Liver (tissue), 9 donors: ENCODE measurements around the gene TRAIP. TPM values are rescaled to one million over a fixed set of nuclear protein-coding genes. Genes with fewer than 3 reads are reported as not detected.

ENCODE experiments used
- DNase-seq: peaks from one replicate; pipeline ENCODE4 v3.0.0-alpha.2; 2017; ENCODE audit warnings: low spot score
- H3K27ac ChIP-seq, 2 donors: one replicate each; pipeline ENCODE4 v1.7.0; 2013; ENCODE audit warnings: inconsistent platforms in 2 of 2, low read length in 2 of 2, control low read depth in 1 of 2, low read depth in 1 of 2, mild to moderate bottlenecking in 1 of 2
- H3K27me3 ChIP-seq, 4 donors: one replicate each; pipeline versions ENCODE4 v1.6.1 to v1.7.0; 2013; ENCODE audit warnings: low read length in 3 of 4, inconsistent platforms in 1 of 4, mild to moderate bottlenecking in 1 of 4, moderate library complexity in 1 of 4; ENCODE audit not compliant: control insufficient read depth in 4 of 4, insufficient read depth in 4 of 4
- H3K36me3 ChIP-seq, 4 donors: one replicate each; pipeline versions ENCODE4 v1.6.1 to v1.7.0; 2013; ENCODE audit warnings: low read length in 3 of 4, mild to moderate bottlenecking in 3 of 4, low read depth in 1 of 4, moderate library complexity in 1 of 4; ENCODE audit not compliant: control insufficient read depth in 4 of 4, insufficient read depth in 3 of 4
- H3K4me1 ChIP-seq, 4 donors: one replicate each; pipeline versions ENCODE4 v1.6.1 to v1.7.0; 2013; ENCODE audit warnings: low read length in 3 of 4, mild to moderate bottlenecking in 3 of 4, moderate library complexity in 1 of 4; ENCODE audit not compliant: control insufficient read depth in 4 of 4, insufficient read depth in 4 of 4
- H3K4me3 ChIP-seq, 3 donors: one replicate each; pipeline versions ENCODE4 v1.6.1 to v1.7.0; 2013; ENCODE audit warnings: low read length in 3 of 3, control low read depth in 1 of 3, low read depth in 1 of 3, mild to moderate bottlenecking in 1 of 3
- H3K9ac ChIP-seq, 2 donors: one replicate each; pipeline ENCODE4 v1.7.0; 2013; ENCODE audit warnings: low read length in 2 of 2, mild to moderate bottlenecking in 2 of 2, moderate library complexity in 2 of 2, control low read depth in 1 of 2, low read depth in 1 of 2
- H3K9me3 ChIP-seq, 4 donors: one replicate each; pipeline versions ENCODE4 v1.6.1 to v1.7.0; 2013; ENCODE audit warnings: low read length in 3 of 4; ENCODE audit not compliant: control insufficient read depth in 4 of 4
- EGR1 ChIP-seq, 2 donors: IDR thresholded peaks; 2 replicates each; pipeline ENCODE4 v1.6.1; 2016 to 2018; ENCODE audit warnings: antibody characterized with exemption in 2 of 2, low read depth in 2 of 2
- FOXA2 ChIP-seq: IDR thresholded peaks from 2 replicates; pipeline ENCODE4 v1.6.1; 2016; ENCODE audit warnings: antibody characterized with exemption
- GABPA ChIP-seq, 2 donors: IDR thresholded peaks in 1 of 2; conservative IDR thresholded peaks in 1 of 2; 2 replicates each; pipeline ENCODE4 v1.6.1; 2016; ENCODE audit warnings: antibody characterized with exemption in 2 of 2, mild to moderate bottlenecking in 1 of 2, moderate library complexity in 1 of 2
- HNF4A ChIP-seq, 2 donors: conservative IDR thresholded peaks; 2 replicates each; pipeline ENCODE4 v1.6.1; 2016; ENCODE audit warnings: antibody characterized with exemption in 2 of 2, mild to moderate bottlenecking in 2 of 2
- HNF4G ChIP-seq: IDR thresholded peaks from 2 replicates; pipeline ENCODE4 v1.6.1; 2016; ENCODE audit warnings: antibody characterized with exemption
- JUND ChIP-seq, 2 donors: IDR thresholded peaks; 2 replicates each; pipeline ENCODE4 v1.6.1; 2016; ENCODE audit warnings: antibody characterized with exemption in 2 of 2
- NR2F2 ChIP-seq: IDR thresholded peaks from 2 replicates; pipeline ENCODE4 v1.6.1; 2016; ENCODE audit warnings: antibody characterized with exemption
- REST ChIP-seq: IDR thresholded peaks from 2 replicates; pipeline ENCODE4 v1.6.1; 2016; ENCODE audit warnings: antibody characterized with exemption, mild to moderate bottlenecking
- RXRA ChIP-seq, 2 donors: IDR thresholded peaks; 2 replicates each; pipeline ENCODE4 v1.6.1; 2017 to 2018; ENCODE audit warnings: antibody characterized with exemption in 2 of 2, mild to moderate bottlenecking in 1 of 2
- SP1 ChIP-seq: IDR thresholded peaks from 2 replicates; pipeline ENCODE4 v1.6.1; 2018; ENCODE audit warnings: antibody characterized with exemption, mild to moderate bottlenecking
- YY1 ChIP-seq: IDR thresholded peaks from 2 replicates; pipeline ENCODE4 v1.6.1; 2016; ENCODE audit warnings: antibody characterized with exemption, mild to moderate bottlenecking
- WGBS: extraction: QIAGEN DNeasy Blood & Tissue Kit; methylation state at CpG from one replicate; pipeline ENCODE4 v1.1.7; 2013; 5-methylcytosine and 5-hydroxymethylcytosine counted together
- polyA plus RNA-seq, 2 donors: library from polyadenylated mRNA; stranded (reverse) in 1 of 2; unstranded in 1 of 2; fragments of 200-250 nt in 1 of 2; fragments of >200 nt in 1 of 2; fragmentation: Nextera tagmentation in 1 of 2; extraction: Ambion mirVana in 1 of 2; gene quantifications; one replicate each; pipeline versions ENCODE4 v1.2.1 to v1.2.3, GENCODE V29; 2013 to 2015
- total RNA-seq, 2 donors: library from RNA; depleted of rRNA; stranded (reverse); fragments of >200 nt; gene quantifications; one replicate each; pipeline ENCODE4 v1.2.3, GENCODE V29; 2014
- donor health status: healthy.
- donor health status: healthy.
- donor health status: healthy.
- donor health status: healthy.
- donor health status: healthy.

Gene TRAIP
- total and polyA plus RNA-seq, 4 donors, result 0.42 to 7.9 (median 0.64) TPM

- TF ChIP-seq REST, result no peak
Measured at GRCh38 chr3:49807431-49808114, 48.8 kb downstream of the TRAIP start (continued).

- WGBS, result 73% methylated on average over 2 of the region's 2 CpGs
Measured at GRCh38 chr3:49806850-49807249, 49.5 kb downstream of the TRAIP start.

DNA sequence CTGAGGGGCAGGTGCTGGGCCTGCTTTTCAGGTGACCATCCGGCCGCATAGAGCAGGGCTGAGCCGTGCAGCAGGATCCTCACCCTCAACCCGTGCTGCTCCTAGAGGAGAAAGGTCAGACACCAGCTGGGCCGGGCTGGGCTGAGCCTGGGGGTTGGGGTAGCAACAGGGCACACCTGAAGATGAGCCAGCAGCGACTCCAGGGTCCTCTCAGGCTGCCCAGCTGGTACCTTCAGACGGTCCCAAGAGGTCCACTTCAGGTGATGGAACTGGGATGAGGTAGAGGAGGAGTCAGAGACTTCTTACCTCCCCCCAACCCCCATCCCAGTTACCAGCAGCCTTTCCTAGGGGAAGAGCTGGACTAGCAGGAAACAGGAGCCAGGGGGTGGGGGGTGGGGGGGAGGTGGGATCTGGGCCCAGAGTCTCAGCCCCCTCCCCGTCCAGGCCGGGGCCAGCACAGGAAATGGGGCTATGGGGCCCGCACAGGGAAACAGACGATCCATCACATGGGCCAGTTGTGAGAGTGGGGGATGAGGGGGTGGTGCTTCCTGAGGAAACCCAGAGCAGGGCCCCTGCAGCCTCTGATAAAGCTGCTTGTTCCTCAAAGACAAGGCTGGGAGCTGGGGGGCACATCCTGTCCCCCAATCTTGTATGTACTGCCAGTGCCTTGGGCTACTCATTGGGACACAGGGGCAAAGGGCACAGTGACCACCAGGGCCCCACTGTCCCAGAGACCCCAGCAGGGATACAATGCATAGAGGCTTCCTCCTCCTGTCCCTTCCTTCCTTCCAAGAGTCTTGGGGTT lies 50.3 kb downstream of the TRAIP start:
- peaks cover 2 to 11% (median 6%) of the 10 kb centered on the region in 4 donors for H3K36me3 ChIP-seq
- 70% methylated on average over 11 of the region's 11 CpGs for WGBS
- peaks cover 0 to 48% (median 9%) of the 10 kb centered on the region in 4 donors for H3K4me1 ChIP-seq
- H3K9me3 ChIP-seq, result no peaks in the 10 kb centered on the region
- no peak overlapping the region for H3K9ac ChIP-seq
- peak overlapping the region; percentile 46 to 52 for H3K27ac ChIP-seq
- H3K27me3 ChIP-seq, result no peaks in the 10 kb centered on the region
- no peak for TF ChIP-seq HNF4A (conservative IDR thresholded peaks at IDR 0.05)
- no peak for TF ChIP-seq HNF4G
- no peak for TF ChIP-seq EGR1 (IDR thresholded peaks at IDR 0.05; ENCODE audit: low read depth in 2 of 2)
- no peak for TF ChIP-seq SP1
- peak; percentile 72 for TF ChIP-seq NR2F2
- H3K4me3 ChIP-seq, result no peak overlapping the region
- peak; percentile 61 for DNase-seq

More at GRCh38 chr3:49806850-49807249, 49.5 kb downstream of the TRAIP start:
- Histone ChIP-seq H3K27ac (peak overlapping the region in 1 of 2 donors; percentile 8), H3K27me3 (no peaks in the 10 kb centered on the region), H3K4me1 (peaks cover 0 to 53% (median 9%) of the 10 kb centered on the region in 4 donors), H3K4me3 (no peak overlapping the region), H3K9me3 (no peaks in the 10 kb centered on the region), H3K36me3 (peaks cover 2 to 16% (median 7%) of the 10 kb centered on the region in 4 donors), H3K9ac (no peak overlapping the region)
- no peak for DNase-seq
- TF ChIP-seq REST (no peak), JUND (IDR thresholded peaks at IDR 0.05) (no peak), EGR1 (IDR thresholded peaks at IDR 0.05; ENCODE audit: low read depth in 2 of 2) (no peak), SP1 (no peak), YY1 (no peak), GABPA (IDR thresholded peaks at IDR 0.05 in 1 of 2, conservative IDR thresholded peaks at IDR 0.05 in 1 of 2) (no peak), RXRA (IDR thresholded peaks at IDR 0.05) (no peak), FOXA2 (no peak)
